HG03520 (cell line): ENCODE data around the gene DDX5.

Source experiments
- ATAC-seq: cut with Tn5 transposase; IDR thresholded peaks from one replicate; pipeline ENCODE4 v1.9.1; 2021; ENCODE audit warnings: mild to moderate bottlenecking, moderate library complexity; ENCODE audit not compliant: unreplicated experiment

DDX5 gene

GRCh38 chr17:64506201-64506575, at the start of gene DDX5:
Gene DDX5, minus strand, starts transcription at chr17:64506289. Its CDS starts 170 bp downstream, at chr17:64506119.
- ATAC-seq = peak; percentile 54

DNA sequence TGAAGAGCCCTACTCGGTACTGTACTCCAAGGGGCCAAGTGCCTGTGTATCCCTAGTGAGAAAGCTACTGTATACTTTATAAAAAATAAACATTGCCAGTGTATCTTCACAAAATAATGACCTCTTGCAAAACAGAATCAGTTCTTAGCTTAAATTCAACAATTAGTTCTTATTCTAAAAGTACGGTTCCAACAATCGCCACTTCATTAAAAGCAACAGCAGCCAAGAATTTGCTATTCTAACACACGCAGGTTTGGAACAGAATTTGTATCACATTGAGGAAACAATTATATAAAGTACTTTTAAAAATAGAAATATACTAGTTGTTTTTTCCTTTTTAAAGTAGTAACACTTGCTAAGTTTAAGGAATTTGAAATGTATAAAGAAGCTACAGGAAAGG, 49.2 kb upstream of the DDX5 start:
- ATAC-seq = no peak

- no peak for ATAC-seq
These were observed 48.0 kb upstream of the DDX5 start for GRCh38 chr17:64554028-64554637.

DNA sequence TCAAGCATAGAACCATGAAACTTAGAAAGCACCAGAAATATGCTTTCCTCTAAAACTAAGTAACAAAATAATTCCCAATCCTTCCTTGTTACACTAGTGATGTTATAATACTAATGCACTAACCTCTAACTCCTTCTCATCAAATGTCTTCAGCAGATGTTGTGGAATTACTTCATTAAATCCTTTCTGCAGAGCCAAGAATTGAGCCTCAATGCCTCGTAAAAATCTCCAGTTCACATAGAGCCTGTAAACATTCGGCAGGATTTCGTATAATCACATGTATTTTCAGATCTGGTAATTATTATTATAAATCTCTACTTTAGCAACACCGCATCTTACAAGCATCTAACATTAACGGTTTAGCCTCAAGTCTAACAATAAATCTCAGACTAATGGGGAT, 45.4 kb upstream of the DDX5 start:
- no peak for ATAC-seq

- no peak for ATAC-seq
These were observed 41.2 kb upstream of the DDX5 start for GRCh38 chr17:64547319-64547718.

- ATAC-seq = no peak
These were observed 40.6 kb upstream of the DDX5 start for GRCh38 chr17:64546716-64547115.

DNA sequence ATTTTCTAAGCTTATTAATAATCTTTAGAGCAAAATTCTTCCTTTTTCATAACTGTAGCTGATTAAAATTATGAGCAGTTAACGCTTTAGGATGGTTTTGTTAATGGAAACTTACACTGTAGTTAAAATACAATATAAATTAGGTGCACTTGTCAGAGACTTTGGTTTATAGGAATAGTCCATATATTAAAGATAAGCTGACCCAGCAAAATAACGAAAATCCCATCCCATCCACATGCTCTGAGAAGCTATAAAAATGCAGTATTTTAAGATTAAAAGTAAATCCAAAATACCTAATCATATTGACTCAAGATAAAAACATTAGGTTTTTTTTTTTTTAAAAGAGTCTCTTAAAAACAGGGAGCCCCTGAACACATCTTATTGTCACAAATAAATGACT, 38.7 kb upstream of the DDX5 start:
- no peak for ATAC-seq

DNA sequence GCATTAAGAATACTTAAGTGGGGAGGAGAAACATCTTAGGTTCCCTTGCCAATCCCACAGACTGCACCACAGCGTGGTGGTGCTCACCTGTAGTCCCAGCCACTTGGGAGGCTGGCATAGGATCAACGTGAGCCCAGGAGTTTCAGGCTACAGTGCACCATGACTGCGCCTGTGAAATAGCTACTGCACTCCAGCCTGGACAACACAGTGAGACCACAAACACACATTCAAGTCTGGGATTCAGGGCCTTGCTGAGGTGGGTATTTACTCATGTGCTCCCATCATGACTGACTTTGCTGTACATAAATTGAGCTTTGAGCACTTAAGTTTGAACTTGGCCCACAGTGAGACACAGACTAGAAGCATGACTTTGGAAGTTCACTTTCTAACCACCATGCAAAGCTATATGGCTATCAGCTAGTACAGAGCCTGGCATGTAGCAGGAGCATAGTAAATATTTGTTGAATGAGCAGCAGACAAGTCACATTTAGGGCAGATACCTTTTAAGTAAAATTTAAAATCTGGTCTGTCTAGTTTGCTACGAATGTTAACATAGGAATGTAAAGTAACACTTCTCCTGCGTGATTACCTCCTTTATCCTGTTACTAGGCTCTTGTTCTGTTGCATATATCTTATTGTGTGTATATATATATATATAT, 34.2 kb upstream of the DDX5 start:
- no peak for ATAC-seq

DNA sequence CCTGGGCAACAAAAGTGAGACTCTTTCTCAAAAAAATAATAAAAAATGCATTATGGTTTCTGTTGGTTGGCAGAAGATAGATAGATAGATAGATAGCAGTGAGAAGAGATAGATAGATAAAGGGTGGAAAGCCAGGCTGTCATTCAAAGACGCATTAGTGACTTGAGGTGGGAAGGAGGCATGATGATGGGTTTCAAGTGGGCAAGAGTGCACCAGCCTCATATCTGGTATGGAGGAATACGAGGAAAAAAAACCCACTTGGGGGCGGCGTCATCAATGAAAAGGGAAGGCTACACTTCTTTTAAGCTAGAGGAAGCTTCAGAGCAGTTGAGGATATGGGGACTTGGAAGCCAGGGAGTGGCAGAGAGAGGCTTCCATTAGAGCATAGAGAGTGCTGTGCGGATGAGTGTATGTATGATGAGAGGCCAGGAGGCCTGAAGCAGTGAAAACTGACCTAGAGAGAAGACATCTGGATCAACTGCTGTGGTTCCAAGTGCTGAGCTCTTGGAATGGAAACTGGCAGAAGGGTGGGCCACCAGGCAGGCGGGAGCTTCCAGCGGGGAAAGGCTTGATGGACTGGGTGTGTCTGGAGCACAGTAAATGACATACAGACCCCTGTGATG, 32.5 kb upstream of the DDX5 start:
- no peak for ATAC-seq

DNA sequence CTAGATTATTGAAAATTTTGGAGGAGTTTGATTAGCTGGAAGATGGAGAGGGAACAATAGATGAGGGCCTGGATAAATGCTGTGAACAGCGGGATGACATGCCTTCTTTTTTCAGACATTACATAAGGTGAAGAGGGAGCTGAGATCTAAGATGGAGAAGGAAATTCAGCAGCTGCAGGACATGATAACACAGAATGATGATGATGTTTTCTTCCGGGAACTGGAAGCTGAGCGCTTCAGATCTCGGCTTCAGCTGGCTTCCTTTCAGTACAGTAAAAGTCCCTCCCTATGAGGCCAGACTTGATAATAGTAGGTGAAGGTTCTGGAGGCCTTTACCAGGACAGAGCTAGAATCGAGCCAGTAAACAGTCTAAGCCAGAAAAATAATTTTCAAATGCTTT, 31.4 kb upstream of the DDX5 start:
- no peak for ATAC-seq

GRCh38 chr17:64536913-64537312, 30.8 kb upstream of the DDX5 start:
- ATAC-seq = no peak

DNA sequence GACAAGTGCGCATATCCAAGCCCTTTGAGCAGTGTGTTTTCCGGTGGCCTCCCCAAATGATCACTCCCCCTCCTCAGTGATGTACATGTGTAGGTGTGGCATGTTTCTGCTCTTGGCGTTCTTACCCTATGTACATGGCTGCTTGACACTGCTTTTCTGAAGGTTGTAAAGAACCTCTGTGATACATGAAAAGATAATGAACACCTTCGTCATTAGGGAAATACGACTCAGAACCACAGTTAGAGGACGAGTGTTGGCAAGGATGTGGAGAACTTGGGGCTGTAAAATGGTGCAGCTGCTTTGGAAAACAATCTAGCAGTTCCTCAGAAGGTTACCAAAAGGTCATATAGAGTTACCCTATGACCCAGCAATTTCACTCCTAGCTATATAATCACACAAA, 29.3 kb upstream of the DDX5 start:
- ATAC-seq = no peak

DNA sequence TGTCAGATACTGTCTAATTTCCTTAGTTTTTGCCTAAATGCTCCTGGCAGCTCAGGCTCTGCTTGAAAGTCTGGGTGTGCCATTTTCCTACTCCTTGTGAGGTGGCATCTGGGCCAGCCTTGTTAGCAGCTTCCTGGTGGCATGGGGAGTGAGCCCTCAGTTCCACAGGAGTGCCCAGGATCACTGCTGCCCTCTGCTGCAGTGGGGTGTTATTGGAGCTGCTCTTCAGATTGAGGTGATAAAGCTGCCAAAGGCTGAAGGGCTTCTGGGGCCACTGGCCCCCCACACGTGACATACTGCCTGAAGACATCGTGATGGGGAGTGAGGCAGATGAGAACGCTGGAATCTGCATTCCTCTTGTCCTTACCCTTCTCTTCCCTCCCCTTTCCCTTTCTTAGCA, 28.1 kb upstream of the DDX5 start:
- ATAC-seq = no peak

DNA sequence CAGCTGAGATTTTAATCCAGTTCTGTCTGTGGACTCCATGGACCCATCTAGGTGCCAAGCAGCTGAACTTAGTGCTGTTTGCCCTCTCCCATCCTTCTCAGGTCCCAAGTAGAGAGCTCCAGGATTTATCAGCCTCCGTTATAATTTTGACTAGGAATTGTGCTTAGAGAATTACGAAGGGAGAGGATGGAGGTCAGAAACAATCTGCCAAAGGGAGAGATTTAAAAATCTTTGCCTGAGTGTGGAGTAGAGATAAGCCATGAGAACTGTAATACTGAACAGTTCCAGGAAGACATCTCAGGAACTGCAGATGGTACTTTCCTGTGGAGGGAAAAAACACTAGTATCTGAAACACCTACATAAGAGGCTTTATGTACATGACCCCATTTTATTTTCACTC, 27.7 kb upstream of the DDX5 start:
- ATAC-seq = no peak

- no peak for ATAC-seq
These were observed 26.3 kb upstream of the DDX5 start for GRCh38 chr17:64532409-64532808.

GRCh38 chr17:64531955-64532371, 25.9 kb upstream of the DDX5 start:
- no peak for ATAC-seq

GRCh38 chr17:64529221-64529620, 23.1 kb upstream of the DDX5 start:
- no peak for ATAC-seq

- no peak for ATAC-seq
These were observed 21.8 kb upstream of the DDX5 start for GRCh38 chr17:64527914-64528313.

DNA sequence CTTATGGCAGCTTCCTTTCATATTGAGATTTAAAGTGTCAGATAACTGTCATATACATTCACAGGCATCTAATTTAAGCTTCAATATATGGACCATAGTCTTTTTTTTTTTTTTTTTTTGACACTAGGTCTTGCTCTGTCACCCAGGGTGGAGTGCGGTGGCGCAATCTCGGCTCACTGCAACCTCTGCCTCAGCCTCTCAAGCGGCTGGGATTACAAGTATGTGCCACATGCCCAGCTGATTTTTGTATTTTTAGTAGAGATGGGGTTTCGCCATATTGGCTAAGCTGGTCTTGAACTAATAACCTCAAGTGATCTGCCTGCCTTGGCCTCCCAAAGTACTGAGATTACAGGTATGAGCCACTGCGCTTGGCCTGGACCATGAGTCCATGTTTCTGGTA, 14.3 kb upstream of the DDX5 start:
- ATAC-seq = no peak

DNA sequence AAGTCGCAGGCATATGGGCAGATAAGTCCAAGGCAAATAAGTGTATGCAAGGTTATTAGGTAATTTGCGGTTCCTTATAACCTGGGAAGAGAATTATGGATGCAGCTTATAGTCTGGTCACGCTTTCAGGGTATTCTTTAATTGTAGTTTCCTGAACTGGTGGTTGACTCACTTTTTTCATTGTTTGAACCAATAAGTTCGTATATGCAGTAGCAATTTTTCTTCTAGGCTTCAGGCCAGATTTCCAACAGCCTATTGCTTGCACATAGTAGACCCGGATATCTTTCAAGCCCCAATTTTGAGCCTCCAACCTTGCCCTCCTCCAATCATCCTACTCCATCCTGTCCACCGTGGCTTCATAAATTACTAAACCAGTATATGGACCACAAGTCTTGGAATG, 13.5 kb upstream of the DDX5 start:
- ATAC-seq = no peak

GRCh38 chr17:64515829-64516228, 9.7 kb upstream of the DDX5 start:
- ATAC-seq = no peak

DNA sequence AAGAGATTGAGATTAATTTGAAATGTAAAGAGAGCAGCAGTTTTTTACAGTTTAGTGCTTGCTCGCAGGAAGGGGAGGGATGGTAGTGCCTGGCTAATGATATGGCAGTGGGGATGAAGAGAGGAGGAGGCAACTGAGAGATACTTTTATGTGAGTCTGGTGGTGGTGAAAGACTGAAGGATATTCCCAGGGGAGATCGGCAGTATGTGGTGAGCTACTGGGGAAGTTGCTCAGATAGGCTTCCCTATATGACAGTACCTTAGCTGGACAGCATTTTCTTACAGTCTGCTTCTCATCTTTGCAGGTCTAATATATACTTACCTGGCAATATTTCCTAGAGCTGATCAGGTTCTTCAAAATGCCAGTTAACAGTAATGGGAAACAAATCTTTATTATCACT, 9.3 kb upstream of the DDX5 start:
- ATAC-seq = no peak

DNA sequence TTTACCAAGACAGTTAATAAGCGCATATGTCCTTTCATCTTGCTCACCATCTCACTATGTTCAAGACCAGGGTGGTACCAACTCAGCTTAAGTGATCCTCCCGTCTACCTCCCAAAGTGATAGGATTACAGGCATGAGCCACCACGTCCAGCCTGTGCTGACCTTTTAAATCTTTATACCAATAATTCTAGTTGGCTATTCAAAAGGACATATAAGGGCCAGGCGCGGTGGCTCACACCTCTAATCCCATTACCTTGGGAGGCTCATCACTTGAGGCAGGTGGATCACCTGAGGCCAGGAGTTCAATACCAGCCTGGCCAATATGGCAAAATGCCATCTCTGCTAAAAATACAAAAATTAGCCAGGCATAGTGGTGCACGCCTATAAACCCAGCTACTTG, 3.1 kb upstream of the DDX5 start:
- ATAC-seq = no peak
